ENCODE measurements around the gene BICC1.

Gene BICC1

GRCh38 chr10:58632216-58632615, 119.5 kb downstream of the BICC1 start:
- Histone ChIP-seq H3K9ac (ENCODE audit: low read depth, low read length, poor library complexity, severe bottlenecking) (no peak overlapping the region), H3K9me2 (replicated peaks; ENCODE audit: low read depth, low read length) (no peaks in the 10 kb centered on the region), H4K20me1 (ENCODE audit: insufficient read depth, low read length, poor library complexity, severe bottlenecking) (no peaks in the 10 kb centered on the region), H3F3A (ENCODE audit: low read depth) (no peaks in the 10 kb centered on the region), H3K36me3 (ENCODE audit: insufficient read depth, low read length) (no peaks in the 10 kb centered on the region), H3K4me1 (ENCODE audit: insufficient read depth, low read length, poor library complexity, severe bottlenecking) (no peaks in the 10 kb centered on the region), H3K79me2 (ENCODE audit: insufficient read depth, low read length) (no peaks in the 10 kb centered on the region), H3K27me3 (ENCODE audit: insufficient read depth, low read length, poor library complexity, severe bottlenecking) (no peaks in the 10 kb centered on the region), H3K9me3 (ENCODE audit: insufficient read depth, low read depth, low read length) (no peaks in the 10 kb centered on the region), H3K4me3 (ENCODE audit: low read length, poor library complexity, severe bottlenecking) (no peak overlapping the region), H3K4me2 (ENCODE audit: low read depth, low read length, poor library complexity, severe bottlenecking) (no peak overlapping the region), H2AFZ (ENCODE audit: low read length) (no peak overlapping the region)
- TF ChIP-seq CTCF (conservative IDR thresholded peaks at IDR 0.05; ENCODE audit: low read length) (no peak), EZH2phosphoT487 (IDR thresholded peaks at IDR 0.05; ENCODE audit: borderline replicate concordance) (no peak)

- Histone ChIP-seq H3K9me3 (ENCODE audit: insufficient read depth, low read depth, low read length) (no peaks in the 10 kb centered on the region), H3K9me2 (replicated peaks; ENCODE audit: low read depth, low read length) (no peaks in the 10 kb centered on the region), H3F3A (ENCODE audit: low read depth) (no peaks in the 10 kb centered on the region), H3K4me3 (ENCODE audit: low read length, poor library complexity, severe bottlenecking) (no peak overlapping the region), H2AFZ (ENCODE audit: low read length) (no peak overlapping the region), H4K20me1 (ENCODE audit: insufficient read depth, low read length, poor library complexity, severe bottlenecking) (no peaks in the 10 kb centered on the region), H3K27me3 (ENCODE audit: insufficient read depth, low read length, poor library complexity, severe bottlenecking) (no peaks in the 10 kb centered on the region), H3K4me1 (ENCODE audit: insufficient read depth, low read length, poor library complexity, severe bottlenecking) (no peaks in the 10 kb centered on the region), H3K79me2 (ENCODE audit: insufficient read depth, low read length) (no peaks in the 10 kb centered on the region), H3K9ac (ENCODE audit: low read depth, low read length, poor library complexity, severe bottlenecking) (no peak overlapping the region), H3K36me3 (ENCODE audit: insufficient read depth, low read length) (no peaks in the 10 kb centered on the region), H3K4me2 (ENCODE audit: low read depth, low read length, poor library complexity, severe bottlenecking) (no peak overlapping the region)
- TF ChIP-seq CTCF (conservative IDR thresholded peaks at IDR 0.05; ENCODE audit: low read length), result no peak
- no peak for TF ChIP-seq EZH2phosphoT487 (IDR thresholded peaks at IDR 0.05; ENCODE audit: borderline replicate concordance)
Measured at GRCh38 chr10:58637352-58637751, 124.7 kb downstream of the BICC1 start.

GRCh38 chr10:58638388-58638787, 125.7 kb downstream of the BICC1 start:
- H2AFZ ChIP-seq (ENCODE audit: low read length), result no peak overlapping the region
- H4K20me1 ChIP-seq (ENCODE audit: insufficient read depth, low read length, poor library complexity, severe bottlenecking), result no peaks in the 10 kb centered on the region
- no peaks in the 10 kb centered on the region for H3K27me3 ChIP-seq (ENCODE audit: insufficient read depth, low read length, poor library complexity, severe bottlenecking)
- H3K4me1 ChIP-seq (ENCODE audit: insufficient read depth, low read length, poor library complexity, severe bottlenecking), result no peaks in the 10 kb centered on the region
- no peak overlapping the region for H3K4me3 ChIP-seq (ENCODE audit: low read length, poor library complexity, severe bottlenecking)
- H3K36me3 ChIP-seq (ENCODE audit: insufficient read depth, low read length), result no peaks in the 10 kb centered on the region
- H3F3A ChIP-seq (ENCODE audit: low read depth), result no peaks in the 10 kb centered on the region
- H3K4me2 ChIP-seq (ENCODE audit: low read depth, low read length, poor library complexity, severe bottlenecking), result no peak overlapping the region
- no peaks in the 10 kb centered on the region for H3K79me2 ChIP-seq (ENCODE audit: insufficient read depth, low read length)
- H3K9ac ChIP-seq (ENCODE audit: low read depth, low read length, poor library complexity, severe bottlenecking), result no peak overlapping the region
- H3K9me3 ChIP-seq (ENCODE audit: insufficient read depth, low read depth, low read length), result no peaks in the 10 kb centered on the region
- TF ChIP-seq CTCF (conservative IDR thresholded peaks at IDR 0.05; ENCODE audit: low read length) (no peak), EZH2phosphoT487 (IDR thresholded peaks at IDR 0.05; ENCODE audit: borderline replicate concordance) (no peak)
- H3K9me2 ChIP-seq (replicated peaks; ENCODE audit: low read depth, low read length), result no peaks in the 10 kb centered on the region
